M059J (cell line): ENCODE data around the gene HOOK1. TPM values are rescaled to one million over a fixed set of nuclear protein-coding genes. Genes with fewer than 3 reads are reported as not detected.

Experiments
- DNase-seq: peaks from one replicate; pipeline ENCODE4 v3.0.0-alpha.2; 2012; ENCODE audit warnings: low read depth
- total RNA-seq: library from RNA; depleted of rRNA; stranded (reverse); fragments of >200 nt; shearing (Covaris generic); gene quantifications from 2 replicates; pipeline ENCODE4 v1.2.3, GENCODE V29; 2014; rRNA removed

Gene HOOK1
- 0.07 TPM in 1 of 2 replicates, not detected in the other for total RNA-seq

- DNase-seq = no peak
Observed at GRCh38 chr1:59814901-59815825, at the start of gene HOOK1. Gene HOOK1, plus strand, starts transcription at chr1:59814949. Its CDS starts 169 bp downstream, at chr1:59815118.

DNA sequence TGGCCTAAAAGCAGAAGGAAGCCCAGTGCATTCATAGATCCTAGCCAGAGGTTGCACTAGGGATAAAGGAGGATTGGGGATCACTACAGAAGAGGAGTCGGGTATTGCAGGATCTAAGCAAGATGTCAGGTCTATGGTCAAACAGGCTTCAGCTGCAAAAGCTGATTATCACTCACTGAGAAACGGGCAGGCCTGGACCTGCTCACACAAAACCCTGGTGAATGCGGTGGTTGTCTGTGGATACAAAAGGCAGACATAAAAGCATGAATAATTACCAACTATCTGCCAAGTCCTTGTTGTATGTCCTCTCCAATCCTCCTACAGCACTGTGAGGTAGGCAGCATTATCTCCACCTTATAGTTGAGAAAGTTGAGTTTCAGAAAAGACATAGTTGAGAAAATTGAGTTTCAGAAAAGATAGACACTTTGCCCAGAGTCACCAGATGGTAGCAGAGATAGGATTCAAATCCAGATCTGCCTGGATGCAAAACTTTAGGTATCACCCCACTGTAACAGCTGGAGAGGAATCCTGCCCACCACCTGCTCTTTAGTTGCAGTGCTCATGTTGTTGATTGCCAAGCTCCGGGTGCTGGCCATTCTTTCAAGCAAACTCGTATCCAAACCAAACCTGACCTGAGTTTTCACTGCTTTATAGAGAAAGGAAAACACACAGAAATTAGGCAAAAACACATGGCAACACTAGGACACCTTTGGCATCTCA is 49.6 kb upstream of the HOOK1 start:
- DNase-seq = no peak

DNA sequence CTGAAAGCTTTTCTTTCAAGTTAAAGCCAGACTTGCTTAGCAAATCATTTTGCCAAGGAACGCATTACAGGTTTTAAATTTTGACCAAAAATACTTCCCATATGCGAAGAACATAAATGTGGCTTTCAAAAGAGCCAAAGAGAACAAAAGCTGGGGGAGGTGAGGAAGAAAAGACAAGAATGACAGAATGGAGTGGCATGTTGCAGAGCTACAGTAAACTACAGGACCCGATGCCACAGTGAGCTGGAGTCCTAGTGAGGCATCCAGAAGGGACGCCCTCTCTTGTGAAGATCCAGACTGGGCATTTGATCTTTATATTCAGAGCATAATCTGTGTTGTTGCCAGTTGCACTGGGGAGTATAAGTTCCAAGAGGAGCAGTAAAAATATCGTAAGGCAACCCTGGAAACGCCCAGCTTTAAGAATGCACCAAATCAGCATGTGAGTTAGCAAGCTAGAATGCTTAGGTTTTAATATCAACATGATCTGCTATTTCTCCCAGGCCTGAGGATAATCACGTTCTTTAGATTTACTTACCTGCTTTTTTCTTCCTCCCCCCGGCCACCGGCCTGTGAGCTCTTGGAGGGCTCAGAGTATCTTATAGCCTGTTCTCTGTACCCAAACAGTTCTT is 48.4 kb upstream of the HOOK1 start:
- DNase-seq = no peak

GRCh38 chr1:59767119-59767518 is 47.6 kb upstream of the HOOK1 start:
- no peak for DNase-seq

- DNase-seq = no peak
Observed at GRCh38 chr1:59768792-59769735, 45.7 kb upstream of the HOOK1 start.

GRCh38 chr1:59769736-59770095 is 45.0 kb upstream of the HOOK1 start:
- DNase-seq = peak; percentile 3

GRCh38 chr1:59771361-59771760 is 43.4 kb upstream of the HOOK1 start:
- no peak for DNase-seq

DNA sequence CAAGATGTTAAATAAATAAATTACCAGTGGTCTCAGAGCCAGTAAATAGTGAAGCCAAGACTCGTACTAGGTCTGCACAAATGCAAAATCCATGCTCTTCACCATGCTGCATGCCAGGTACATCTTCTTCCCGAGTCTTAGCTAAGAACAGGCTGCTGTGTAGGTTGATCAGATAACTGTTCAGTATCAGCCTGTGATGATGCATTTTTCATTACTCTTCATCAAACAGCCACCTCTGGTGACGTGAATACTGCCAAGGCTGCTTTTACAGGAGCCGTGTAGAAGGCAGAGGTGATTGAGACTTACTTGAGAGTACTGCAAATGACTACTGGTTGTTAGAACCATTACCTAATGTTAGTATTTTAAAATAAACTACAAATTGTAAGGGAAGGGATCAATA is 39.3 kb upstream of the HOOK1 start:
- DNase-seq = no peak

DNA sequence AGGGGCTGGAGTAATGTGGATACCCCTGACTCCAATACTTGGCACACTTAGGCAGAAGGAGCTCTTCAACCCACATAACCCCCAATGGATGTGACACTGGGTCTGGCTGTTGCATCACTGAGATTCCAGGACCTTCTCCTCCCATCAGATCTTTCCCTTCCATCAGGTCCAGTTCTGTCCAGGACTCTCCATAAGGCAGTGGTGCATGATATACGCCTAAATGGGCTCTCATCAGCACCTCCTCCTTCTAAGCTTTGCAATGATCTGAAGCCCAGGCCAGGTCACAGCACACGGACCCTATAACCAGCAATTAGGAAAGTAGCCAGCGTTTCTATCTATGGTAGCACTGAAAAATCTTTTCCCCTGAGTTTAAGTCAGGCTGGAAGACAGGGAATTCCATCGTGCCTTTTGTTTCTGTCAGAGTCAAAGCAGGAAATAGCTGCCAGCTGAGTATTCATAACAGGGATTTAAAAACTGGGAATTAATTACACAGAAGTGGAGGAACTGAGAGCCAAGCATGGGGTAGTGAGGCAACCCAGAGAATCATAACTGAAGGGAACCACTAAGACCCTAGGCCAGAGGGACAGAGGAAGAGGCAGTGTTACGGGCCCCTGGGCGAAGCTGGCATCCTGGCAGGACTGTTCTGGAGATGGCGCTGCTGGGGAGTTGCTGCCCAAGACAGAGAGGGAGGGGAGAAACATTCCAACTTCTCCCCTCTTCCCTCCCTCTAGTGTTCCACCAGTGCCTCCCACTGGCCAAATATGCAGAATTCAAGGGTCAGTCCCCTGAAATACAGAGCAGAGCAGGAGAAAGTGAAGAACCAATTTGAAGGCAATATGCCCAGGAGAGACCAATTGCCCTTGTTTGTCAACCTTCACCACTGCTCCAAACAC is 37.5 kb upstream of the HOOK1 start:
- DNase-seq = peak; percentile 21

GRCh38 chr1:59779949-59780348 is 34.8 kb upstream of the HOOK1 start:
- DNase-seq = peak; percentile 5

GRCh38 chr1:59788825-59789224 is 25.9 kb upstream of the HOOK1 start:
- no peak for DNase-seq

DNA sequence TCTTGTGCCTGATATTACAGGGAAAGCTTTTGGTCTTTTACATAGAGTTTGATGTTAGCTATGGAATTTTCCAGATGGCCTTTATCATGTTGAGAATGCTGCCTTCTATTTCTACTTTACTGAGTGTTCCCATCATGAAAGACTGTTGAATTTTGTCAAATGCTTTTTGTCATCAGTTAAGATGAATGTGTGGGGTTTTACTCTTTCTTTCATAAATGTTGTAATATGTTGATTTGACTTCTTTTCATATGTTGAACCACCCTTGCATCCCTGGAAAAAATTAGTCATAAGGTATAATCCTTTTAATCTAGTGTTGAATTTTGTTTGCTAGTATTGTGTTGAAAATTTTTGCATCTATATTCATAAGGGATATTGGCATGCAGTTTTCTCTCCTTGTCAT is 16.1 kb upstream of the HOOK1 start:
- DNase-seq = no peak

DNA sequence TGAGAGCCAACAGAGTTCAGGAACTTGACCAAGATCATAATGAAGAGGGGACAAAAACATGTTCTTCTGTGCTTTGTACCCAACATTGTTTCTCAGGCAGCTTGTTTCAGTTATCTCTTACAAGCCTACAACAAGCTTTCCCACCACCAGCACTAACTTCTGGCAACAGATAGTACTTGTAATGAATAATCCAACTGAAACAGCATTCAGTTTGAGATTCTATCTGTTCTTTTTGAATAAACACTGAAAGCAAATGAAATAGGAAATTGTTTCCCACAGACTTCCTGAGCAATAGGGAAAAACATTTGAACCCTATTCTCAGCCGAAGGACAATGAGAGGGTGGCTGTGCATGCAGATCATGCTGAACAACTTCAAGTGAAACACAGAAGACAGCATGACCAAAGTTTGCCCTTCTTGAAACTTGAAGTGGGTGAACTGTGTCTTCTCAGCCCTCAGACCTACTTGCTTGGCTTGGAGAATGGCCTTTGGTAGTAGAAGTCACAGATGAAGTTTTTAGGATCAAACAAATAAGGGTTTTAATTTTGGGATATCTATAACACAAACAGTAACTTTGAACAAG is 11.2 kb upstream of the HOOK1 start:
- DNase-seq = no peak

DNA sequence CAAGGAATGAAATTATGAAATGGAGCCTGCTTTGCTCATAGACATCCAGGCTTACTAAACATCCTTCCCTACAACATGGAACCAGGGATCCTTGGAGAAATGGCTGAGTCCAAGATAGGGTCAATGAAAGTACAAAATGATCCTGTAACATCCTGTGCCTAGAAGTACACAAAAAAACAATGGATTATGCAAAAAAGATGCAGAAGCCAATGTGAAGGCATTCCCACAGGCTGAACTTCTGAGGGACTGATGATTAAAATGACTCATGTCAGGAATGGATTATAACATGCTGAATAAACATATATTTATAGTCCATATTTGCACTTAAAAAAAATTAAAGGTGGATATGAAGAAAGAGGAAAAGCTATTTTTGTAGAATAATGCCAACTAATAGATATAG is 10.4 kb upstream of the HOOK1 start:
- DNase-seq = no peak

GRCh38 chr1:59805554-59805953 is 9.2 kb upstream of the HOOK1 start:
- no peak for DNase-seq

- peak; percentile 57 for DNase-seq
Observed at GRCh38 chr1:59814180-59814900, 409 bp upstream of the HOOK1 start.

GRCh38 chr1:59815892-59816291 is 1.1 kb downstream of the HOOK1 start:
- no peak for DNase-seq

DNA sequence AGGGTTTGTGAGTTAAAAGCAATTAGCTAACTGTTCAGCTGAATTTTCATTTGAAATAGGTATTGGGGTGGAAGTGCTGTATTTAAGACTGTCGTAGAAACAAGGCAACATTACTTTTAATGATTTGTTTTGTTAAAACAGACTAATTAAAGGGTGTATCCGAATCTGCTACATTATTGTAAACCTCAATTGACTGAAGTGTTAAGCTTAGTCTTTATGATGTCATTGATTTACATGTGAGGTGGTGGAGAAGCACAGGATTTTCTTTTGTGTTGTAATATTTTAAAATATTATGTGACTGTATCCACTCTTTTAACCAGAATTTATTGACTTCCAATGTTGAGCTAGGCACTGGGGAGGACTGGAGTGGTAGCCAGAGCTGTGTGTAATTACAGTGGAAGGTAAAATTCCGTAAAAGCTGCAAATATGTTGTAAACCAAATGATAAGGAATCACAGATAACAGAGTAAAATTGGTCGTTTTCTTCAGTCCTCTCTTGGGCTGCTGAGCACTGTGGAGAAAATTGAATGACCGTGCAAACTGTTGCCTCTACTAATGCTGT is 1.6 kb downstream of the HOOK1 start:
- no peak for DNase-seq
